ENCODE measurements around the gene DOHH. TPM values are rescaled to one million over a fixed set of nuclear protein-coding genes. Genes with fewer than 3 reads are reported as not detected.
"Not testable (repeated sequence)": the region's sequence is repeated elsewhere in the genome, so short reads cannot be mapped to it uniquely, and the experiment has no call there.

DOHH gene
- total RNA-seq, 2 donors from 2014 or later: 12.3 to 13.5 TPM

- DNase-seq (no peak), ATAC-seq (replicated peaks in 1 of 2) (no peak)
- Mint-ChIP-seq H3K36me3 (ENCODE audit: insufficient read depth in 2 of 2) (peaks cover 1 to 4% of the 10 kb centered on the region in 2 donors), H3K27ac (no peak overlapping the region), H3K4me3 (no peak overlapping the region), H3K4me1 (ENCODE audit: low read depth) (peaks cover 47% of the 10 kb centered on the region), H3K27me3 (ENCODE audit: low read depth) (no peaks in the 10 kb centered on the region), H3K9me3 (no peaks in the 10 kb centered on the region)
Measured at GRCh38 chr19:3512562-3513228, 12.2 kb upstream of the DOHH start.

- no peaks in the 10 kb centered on the region for H3K9me3 Mint-ChIP-seq
- H3K4me3 Mint-ChIP-seq: no peak overlapping the region
- H3K4me1 Mint-ChIP-seq (ENCODE audit: low read depth): peaks cover 52% of the 10 kb centered on the region
- H3K36me3 Mint-ChIP-seq (ENCODE audit: insufficient read depth in 2 of 2): peaks cover 8 to 9% of the 10 kb centered on the region in 2 donors
- no peak for DNase-seq
- H3K27ac Mint-ChIP-seq: no peak overlapping the region
- H3K27me3 Mint-ChIP-seq (ENCODE audit: low read depth): no peaks in the 10 kb centered on the region
- ATAC-seq (replicated peaks in 1 of 2): no peak
Measured at GRCh38 chr19:3511506-3512251, 11.2 kb upstream of the DOHH start.

DNA sequence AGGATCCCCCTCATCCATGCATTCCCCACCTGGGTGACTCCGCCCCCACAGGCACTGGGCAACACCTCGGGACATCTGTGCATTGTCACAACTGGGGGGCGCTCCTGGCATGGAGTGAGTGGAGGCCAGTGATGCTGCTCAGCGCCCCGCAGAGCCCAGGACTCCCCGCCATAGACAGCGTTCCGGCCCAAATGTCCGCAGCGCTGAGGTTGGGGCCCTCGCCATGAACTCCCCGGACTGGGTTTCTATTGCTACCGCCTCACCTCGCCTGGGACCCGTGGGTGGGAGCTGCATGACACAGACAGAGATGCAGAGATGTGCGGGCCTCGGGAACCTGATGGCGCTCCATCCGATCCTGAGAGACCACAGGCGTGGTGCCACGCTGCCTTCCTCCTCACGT, 10.3 kb upstream of the DOHH start:
- H3K36me3 Mint-ChIP-seq (ENCODE audit: insufficient read depth in 2 of 2): peaks cover 8 to 10% of the 10 kb centered on the region in 2 donors
- H3K4me3 Mint-ChIP-seq: no peak overlapping the region
- peaks cover 45% of the 10 kb centered on the region for H3K4me1 Mint-ChIP-seq (ENCODE audit: low read depth)
- no peaks in the 10 kb centered on the region for H3K9me3 Mint-ChIP-seq
- no peaks in the 10 kb centered on the region for H3K27me3 Mint-ChIP-seq (ENCODE audit: low read depth)
- ATAC-seq (replicated peaks in 1 of 2) (no peak), DNase-seq (no peak)
- no peak overlapping the region for H3K27ac Mint-ChIP-seq

- peak overlapping the region; percentile 64 to 78 for H3K4me3 Mint-ChIP-seq
- peak; percentile 35 to 38 for DNase-seq
- peaks cover 55% of the 10 kb centered on the region for H3K4me1 Mint-ChIP-seq (ENCODE audit: low read depth)
- no peaks in the 10 kb centered on the region for H3K9me3 Mint-ChIP-seq
- peaks cover 8 to 10% of the 10 kb centered on the region in 2 donors for H3K36me3 Mint-ChIP-seq (ENCODE audit: insufficient read depth in 2 of 2)
- no peak for ATAC-seq (replicated peaks in 1 of 2)
- H3K27ac Mint-ChIP-seq: peak overlapping the region; percentile 87
- no peaks in the 10 kb centered on the region for H3K27me3 Mint-ChIP-seq (ENCODE audit: low read depth)
Measured at GRCh38 chr19:3509566-3509989, 9.1 kb upstream of the DOHH start.

DNA sequence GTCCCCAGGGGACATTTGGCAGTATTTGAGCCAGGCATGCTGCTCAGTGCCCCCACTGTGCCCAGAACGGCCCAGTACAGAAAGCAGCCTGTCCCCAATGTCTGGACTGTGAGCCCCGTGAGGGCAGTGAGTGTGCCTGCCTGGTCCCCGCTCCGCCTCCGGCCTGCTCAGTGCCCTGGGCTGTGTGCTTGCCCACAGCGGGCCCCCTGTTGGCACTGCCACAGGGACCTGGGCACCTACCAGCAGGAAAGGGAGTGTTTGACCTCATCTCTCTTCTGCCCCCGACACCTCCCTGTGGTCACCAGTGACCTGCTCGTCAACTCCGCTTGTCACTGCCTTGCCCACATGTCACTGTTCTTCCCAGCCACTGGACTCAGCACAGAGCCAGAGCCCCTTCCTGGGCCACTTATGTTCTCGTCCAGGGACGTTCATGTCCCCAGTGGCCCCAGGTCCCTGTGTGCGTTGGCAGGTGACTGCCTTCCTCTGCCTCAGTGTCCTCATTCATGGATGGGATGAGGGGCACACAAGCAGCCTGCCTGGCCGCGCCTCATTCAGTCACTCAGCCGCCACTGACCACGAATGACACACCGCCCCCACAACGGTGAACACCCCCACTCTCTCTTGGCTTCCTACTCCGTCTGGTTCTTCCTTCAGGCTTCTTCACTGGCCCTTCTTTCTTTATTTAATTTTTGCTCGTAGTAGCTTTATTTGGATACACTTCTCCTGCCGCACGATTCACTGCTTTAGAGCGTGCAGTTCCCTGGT, 8.5 kb upstream of the DOHH start:
- H3K27me3 Mint-ChIP-seq (ENCODE audit: low read depth): no peaks in the 10 kb centered on the region
- peak in 1 of 2 donors; percentile 37 for DNase-seq
- no peak for ATAC-seq (replicated peaks in 1 of 2)
- peaks cover 53% of the 10 kb centered on the region for H3K4me1 Mint-ChIP-seq (ENCODE audit: low read depth)
- H3K27ac Mint-ChIP-seq: peak overlapping the region; percentile 87
- peaks cover 8 to 10% of the 10 kb centered on the region in 2 donors for H3K36me3 Mint-ChIP-seq (ENCODE audit: insufficient read depth in 2 of 2)
- peak overlapping the region; percentile 64 to 98 for H3K4me3 Mint-ChIP-seq
- H3K9me3 Mint-ChIP-seq: no peaks in the 10 kb centered on the region

DNA sequence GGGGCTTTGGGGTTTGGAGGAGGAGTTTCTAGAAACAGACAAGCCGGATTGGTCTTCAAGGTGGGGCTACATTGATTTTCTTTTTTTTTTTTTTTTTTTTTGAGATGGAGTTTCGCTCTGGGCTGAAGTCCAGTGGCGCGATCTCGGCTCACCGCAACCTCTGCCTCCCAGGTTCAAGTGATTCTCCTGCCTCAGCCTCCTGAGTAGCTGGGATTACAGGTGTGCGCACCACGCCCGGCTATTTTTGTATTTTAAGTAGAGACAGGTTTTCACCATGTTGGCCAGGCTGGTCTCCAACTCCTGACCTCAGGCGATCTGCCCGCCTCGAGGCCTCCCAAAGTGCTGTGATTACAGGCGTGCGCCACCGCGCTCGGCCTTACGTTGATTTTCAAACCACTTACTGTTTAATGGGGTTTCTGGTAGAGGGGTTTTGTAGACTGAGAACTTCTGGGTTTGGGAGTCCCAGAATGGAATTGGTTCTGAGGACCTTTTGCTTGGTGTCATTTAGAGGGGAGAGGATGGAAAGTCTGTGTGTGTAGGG, 7.7 kb upstream of the DOHH start:
- not testable (repeated sequence) for H3K36me3 Mint-ChIP-seq (ENCODE audit: insufficient read depth in 2 of 2); H3K9me3 Mint-ChIP-seq; DNase-seq; ATAC-seq (replicated peaks in 1 of 2); H3K27me3 Mint-ChIP-seq (ENCODE audit: low read depth)
- Mint-ChIP-seq H3K4me1 (ENCODE audit: low read depth) (peaks cover 49% of the 10 kb centered on the region), H3K4me3 (peak overlapping the region; percentile 64 to 98), H3K27ac (peak overlapping the region; percentile 25)

DNA sequence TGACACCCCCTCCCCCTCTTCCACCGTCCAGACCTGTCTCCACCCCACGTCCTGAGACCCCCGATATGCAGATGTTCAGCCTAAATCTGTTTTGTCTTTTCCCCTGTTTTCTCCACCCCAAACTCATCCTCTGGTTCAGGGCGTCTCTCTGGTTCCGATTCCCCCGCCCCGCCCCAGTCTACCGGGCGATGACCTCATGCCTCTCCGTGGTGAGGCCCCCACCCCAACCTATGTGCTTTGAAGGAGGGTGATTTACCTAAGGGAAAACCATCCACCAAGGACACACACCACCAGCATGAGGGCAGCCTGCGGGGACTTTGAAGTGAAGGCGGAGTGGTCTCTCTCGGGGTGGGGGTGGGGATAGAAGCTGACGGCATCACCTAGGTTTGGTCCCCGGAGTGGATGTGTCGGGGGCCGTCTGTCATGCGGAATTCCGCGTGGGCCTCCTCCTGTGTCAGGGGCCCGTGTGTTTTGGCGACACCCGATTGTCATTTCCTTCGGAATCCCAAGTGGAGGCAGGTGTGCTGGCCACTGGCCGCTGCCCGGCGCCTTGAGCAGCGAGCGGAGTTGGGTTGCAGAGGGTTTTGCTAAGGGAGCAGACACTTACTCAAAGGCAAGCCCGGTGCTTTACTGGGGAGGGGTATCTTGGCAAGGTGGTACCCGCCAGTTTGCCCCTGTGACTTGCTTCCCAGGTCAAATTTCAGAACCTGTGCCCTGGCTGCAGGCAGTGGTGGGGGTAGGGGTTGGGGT, 7.1 kb upstream of the DOHH start:
- H3K36me3 Mint-ChIP-seq (ENCODE audit: insufficient read depth in 2 of 2): peaks cover 8 to 10% of the 10 kb centered on the region in 2 donors
- H3K4me1 Mint-ChIP-seq (ENCODE audit: low read depth): peaks cover 49% of the 10 kb centered on the region
- no peaks in the 10 kb centered on the region for H3K9me3 Mint-ChIP-seq
- peak overlapping the region; percentile 97 to 98 for H3K4me3 Mint-ChIP-seq
- ATAC-seq (replicated peaks in 1 of 2): no peak
- no peaks in the 10 kb centered on the region for H3K27me3 Mint-ChIP-seq (ENCODE audit: low read depth)
- peak; percentile 31 to 42 for DNase-seq
- peak overlapping the region; percentile 82 for H3K27ac Mint-ChIP-seq

GRCh38 chr19:3506384-3507340, 6.2 kb upstream of the DOHH start:
- Mint-ChIP-seq H3K36me3 (ENCODE audit: insufficient read depth in 2 of 2) (peaks cover 8 to 10% of the 10 kb centered on the region in 2 donors), H3K4me3 (peak overlapping the region; percentile 97 to 98), H3K4me1 (ENCODE audit: low read depth) (peaks cover 49% of the 10 kb centered on the region), H3K27ac (peak overlapping the region; percentile 86), H3K9me3 (no peaks in the 10 kb centered on the region), H3K27me3 (ENCODE audit: low read depth) (no peaks in the 10 kb centered on the region)
- DNase-seq (peak; percentile 27 to 37), ATAC-seq (replicated peaks in 1 of 2) (peak in 1 of 2 donors; percentile 1)

- peak within 1 kb of the TSS; percentile 97 to 98 for H3K4me3 Mint-ChIP-seq
- H3K4me1 Mint-ChIP-seq (ENCODE audit: low read depth): peaks cover 53% of the 10 kb centered on the region
- H3K9me3 Mint-ChIP-seq: no peaks in the 10 kb centered on the region
- H3K27me3 Mint-ChIP-seq (ENCODE audit: low read depth): no peaks in the 10 kb centered on the region
- peak; percentile 99 to 100 for DNase-seq
- H3K27ac Mint-ChIP-seq: peak within 1 kb of the TSS; percentile 86
- peak; percentile 95 to 96 for ATAC-seq (replicated peaks in 1 of 2)
- H3K36me3 Mint-ChIP-seq (ENCODE audit: insufficient read depth in 2 of 2): peaks cover 8 to 10% of the 10 kb centered on the region in 2 donors
Measured at GRCh38 chr19:3505598-3506383, 5.3 kb upstream of the DOHH start, which contains the start of gene FZR1. Gene FZR1, plus strand, starts transcription at chr19:3506311. Its CDS starts 16,679 bp downstream, at chr19:3522990.

DNA sequence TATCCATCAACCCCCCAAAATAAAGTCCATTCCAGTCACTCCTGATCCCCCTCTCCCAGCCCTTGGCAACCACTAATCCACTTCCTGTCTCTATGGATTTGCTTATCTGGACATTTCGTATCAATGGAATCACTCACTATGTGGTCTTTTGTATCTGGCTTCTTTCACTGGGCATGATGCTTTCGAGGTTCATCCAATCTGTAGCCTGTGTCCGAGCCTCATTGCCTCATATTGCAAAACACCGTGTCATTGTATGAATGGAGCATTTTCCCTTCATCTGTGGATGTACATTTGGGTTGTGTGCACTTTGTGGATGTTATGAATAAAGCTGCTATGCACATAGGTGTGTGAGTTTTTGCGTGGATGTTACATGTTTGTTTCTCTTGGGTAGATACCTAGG, 4.3 kb upstream of the DOHH start:
- Mint-ChIP-seq H3K36me3 (ENCODE audit: insufficient read depth in 2 of 2) (peaks cover 8 to 11% of the 10 kb centered on the region in 2 donors), H3K27ac (no peak overlapping the region), H3K4me3 (peak overlapping the region; percentile 78 to 85), H3K27me3 (ENCODE audit: low read depth) (no peaks in the 10 kb centered on the region), H3K4me1 (ENCODE audit: low read depth) (peaks cover 54% of the 10 kb centered on the region), H3K9me3 (no peaks in the 10 kb centered on the region)
- no peak for DNase-seq
- ATAC-seq (replicated peaks in 1 of 2): no peak

DNA sequence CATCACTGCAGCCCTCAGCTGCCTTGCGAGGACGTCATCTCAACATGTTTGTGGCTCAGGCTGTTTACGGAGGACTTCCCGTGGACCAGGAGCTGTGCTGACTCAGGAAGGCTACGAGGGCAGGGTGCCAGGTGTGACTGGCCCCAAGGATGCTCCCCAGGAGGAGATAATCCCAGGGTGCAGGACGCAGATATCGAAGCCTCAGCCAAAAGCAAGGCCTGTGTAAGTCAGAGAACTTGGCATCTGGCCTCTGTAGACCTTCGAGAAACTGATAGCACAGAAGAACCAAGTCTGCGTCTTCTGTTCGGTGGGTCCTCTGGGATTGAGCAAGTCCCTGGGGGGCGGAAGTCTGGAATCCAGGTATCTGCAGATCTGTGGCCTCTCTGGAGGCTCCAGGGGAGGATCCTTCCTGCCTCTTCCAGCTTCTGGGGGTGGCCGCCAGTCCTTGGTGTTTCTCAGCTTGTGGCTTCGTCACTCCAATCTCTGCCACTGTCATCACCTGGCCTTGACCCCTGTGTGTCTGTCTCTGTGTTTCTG, 2.6 kb upstream of the DOHH start:
- H3K4me3 Mint-ChIP-seq: no peak overlapping the region
- peaks cover 54% of the 10 kb centered on the region for H3K4me1 Mint-ChIP-seq (ENCODE audit: low read depth)
- DNase-seq (no peak), ATAC-seq (replicated peaks in 1 of 2) (no peak)
- no peaks in the 10 kb centered on the region for H3K27me3 Mint-ChIP-seq (ENCODE audit: low read depth)
- H3K9me3 Mint-ChIP-seq: no peaks in the 10 kb centered on the region
- H3K27ac Mint-ChIP-seq: no peak overlapping the region
- H3K36me3 Mint-ChIP-seq (ENCODE audit: insufficient read depth in 2 of 2): peaks cover 5 to 10% of the 10 kb centered on the region in 2 donors

All from activated T-cell treated with anti-CD3 and anti-CD28 coated beads, Interleukin-2, amount 50 U/mL, for 72 hours (primary cell).